IMR-90 (cell line): ENCODE results near the gene GLB1L. TPM values are rescaled to one million over a fixed set of nuclear protein-coding genes. Genes with fewer than 3 reads are reported as not detected.

Experiments used
- ATAC-seq: fragments of 200-7000 bp; cut with Tn5 transposase; 2 replicates; pipeline ENCODE4 v1.9.1; 2020; ENCODE audit warnings: low read depth, mild to moderate bottlenecking, moderate library complexity
- BruUV-seq: library from RNA; stranded (reverse); fragments of 400-500 nt; replicated peaks from 2 replicates; lab custom pipeline; 2021; lab: Mats Ljungman, UMichigan
- CTCF ChIA-PET: fragments of 300-600 bp; formaldehyde crosslinking; extraction: SDS; loops from one replicate; lab custom pipeline; 2021; ENCODE audit warnings: antibody characterized with exemption; lab: Yijun Ruan, JAX
- POLR2A ChIA-PET: fragments of 300-600 bp; sonication (Branson Sonifier 250); formaldehyde crosslinking; loops from one replicate; lab custom pipeline; 2022; ENCODE audit warnings: antibody characterized with exemption; ENCODE audit not compliant: unreplicated experiment; lab: Charles Lee
- DNase-seq: peaks from one replicate; pipeline ENCODE4 v3.0.0; 2013
- H2AFZ ChIP-seq: replicated peaks from 2 replicates; pipeline ENCODE3; 2013; ENCODE audit warnings: low read length, mild to moderate bottlenecking; ENCODE audit not compliant: poor library complexity
- H2AK5ac ChIP-seq: 2 replicates; pipeline ENCODE4 v1.6.1; 2013; ENCODE audit warnings: low read depth, low read length, inconsistent platforms
- H2AK9ac ChIP-seq: replicated peaks from 2 replicates; pipeline ENCODE3; 2013; ENCODE audit warnings: mild to moderate bottlenecking, low read depth, low read length, moderate library complexity; ENCODE audit not compliant: poor library complexity
- H2BK120ac ChIP-seq: 2 replicates; pipeline ENCODE4 v1.6.1; 2013; ENCODE audit warnings: low read depth, low read length, inconsistent platforms
- H2BK15ac ChIP-seq: 3 replicates; pipeline ENCODE4 v1.6.1; 2013; ENCODE audit warnings: low read depth, low read length, inconsistent platforms
- H2BK20ac ChIP-seq: 2 replicates; pipeline ENCODE4 v1.6.1; 2013; ENCODE audit warnings: low read depth, mild to moderate bottlenecking, inconsistent platforms, low read length, moderate library complexity
- H2BK5ac ChIP-seq: 2 replicates; pipeline ENCODE4 v1.6.1; 2013; ENCODE audit warnings: mild to moderate bottlenecking, low read depth, low read length, inconsistent platforms; ENCODE audit not compliant: poor library complexity, severe bottlenecking
- H3K14ac ChIP-seq: replicated peaks from 2 replicates; pipeline ENCODE4 v1.6.1; 2013; ENCODE audit warnings: low read depth, low read length, inconsistent platforms
- H3K18ac ChIP-seq: 2 replicates; pipeline ENCODE4 v1.6.1; 2013; ENCODE audit warnings: low read depth, low read length, control low read depth
- H3K23ac ChIP-seq: 2 replicates; pipeline ENCODE4 v1.6.1; 2013; ENCODE audit warnings: low read depth, low read length, inconsistent platforms
- H3K27ac ChIP-seq: 2 replicates; pipeline ENCODE4 v1.5.1; 2013; ENCODE audit warnings: mild to moderate bottlenecking, control low read depth, low read length; ENCODE audit not compliant: insufficient read depth
- H3K27me3 ChIP-seq: 2 replicates; pipeline ENCODE4 v1.6.1; 2013; ENCODE audit warnings: low read length; ENCODE audit not compliant: control insufficient read depth, insufficient read depth
- H3K36me3 ChIP-seq: 2 replicates; pipeline ENCODE4 v1.6.1; 2013; ENCODE audit warnings: low read length, mixed read lengths; ENCODE audit not compliant: control insufficient read depth, insufficient read depth
- H3K4ac ChIP-seq: 2 replicates; pipeline ENCODE4 v1.6.1; 2013; ENCODE audit warnings: low read depth, low read length, inconsistent platforms
- H3K4me1 ChIP-seq: 2 replicates; pipeline ENCODE4 v1.6.1; 2013; ENCODE audit warnings: low read length, mixed read lengths; ENCODE audit not compliant: control insufficient read depth, insufficient read depth
- H3K4me2 ChIP-seq: 2 replicates; pipeline ENCODE4 v1.6.1; 2013; ENCODE audit warnings: low read depth, mild to moderate bottlenecking, control low read depth, low read length, moderate library complexity
- H3K4me3 ChIP-seq: 2 replicates; pipeline ENCODE4 v1.5.1; 2013; ENCODE audit warnings: low read depth, mild to moderate bottlenecking, control low read depth, low read length, moderate library complexity; ENCODE audit not compliant: insufficient read depth
- H3K56ac ChIP-seq: 2 replicates; pipeline ENCODE4 v1.6.1; 2013; ENCODE audit warnings: low read length, inconsistent platforms; ENCODE audit not compliant: insufficient read depth; ENCODE audit errors: extremely low read depth
- H3K79me1 ChIP-seq, 2 experiments: 2 replicates each; pipeline ENCODE4 v1.6.1; 2013; ENCODE audit warnings: low read length in 2 of 2, inconsistent platforms in 1 of 2, low read depth in 1 of 2
- H3K9ac ChIP-seq: 2 replicates; pipeline ENCODE4 v1.6.1; 2013; ENCODE audit warnings: low read depth, low read length, control low read depth
- H3K9me1 ChIP-seq: 2 replicates; pipeline ENCODE4 v1.6.1; 2013; ENCODE audit warnings: low read length, inconsistent platforms; ENCODE audit not compliant: insufficient read depth
- H3K9me3 ChIP-seq: 2 replicates; pipeline ENCODE4 v1.6.1; 2013; ENCODE audit warnings: low read length; ENCODE audit not compliant: control insufficient read depth, insufficient read depth
- H4K20me1 ChIP-seq: 2 replicates; pipeline ENCODE4 v1.6.1; 2013; ENCODE audit warnings: low read length, inconsistent platforms; ENCODE audit not compliant: insufficient read depth
- H4K5ac ChIP-seq: 2 replicates; pipeline ENCODE4 v1.6.1; 2013; ENCODE audit warnings: mild to moderate bottlenecking, low read depth, low read length, control low read depth
- H4K8ac ChIP-seq, 2 experiments: 2 replicates each; pipeline ENCODE4 v1.6.1; 2013; ENCODE audit warnings: low read depth in 2 of 2, low read length in 2 of 2, control low read depth in 1 of 2, inconsistent platforms in 1 of 2
- H4K91ac ChIP-seq: 2 replicates; pipeline ENCODE4 v1.6.1; 2013; ENCODE audit warnings: low read depth, low read length, inconsistent platforms; ENCODE audit not compliant: insufficient read depth
- BHLHE40 ChIP-seq: fragments of 150-350 bp; IDR thresholded peaks from 2 replicates; pipeline ENCODE4 v1.6.1; 2016; ENCODE audit warnings: mild to moderate bottlenecking, low read depth, low read length
- CEBPB ChIP-seq: IDR thresholded peaks from 2 replicates; pipeline ENCODE4 v1.6.1; 2012; ENCODE audit warnings: low read depth, low read length, improper control_type of control experiment
- CHD1 ChIP-seq: IDR thresholded peaks from 2 replicates; pipeline ENCODE4 v1.6.1; 2012; ENCODE audit warnings: low read depth, low read length, improper control_type of control experiment
- ELK1 ChIP-seq: fragments of 150-350 bp; IDR thresholded peaks from 2 replicates; pipeline ENCODE4 v1.6.1; 2016; ENCODE audit warnings: low read depth, mild to moderate bottlenecking, low read length, moderate library complexity, borderline replicate concordance
- FOS ChIP-seq: fragments of 150-350 bp; IDR thresholded peaks from 2 replicates; pipeline ENCODE4 v1.6.1; 2016; ENCODE audit warnings: low read depth, low read length
- MAZ ChIP-seq: IDR thresholded peaks from 2 replicates; pipeline ENCODE4 v1.6.1; 2012; ENCODE audit warnings: low read depth, mild to moderate bottlenecking, low read length, improper control_type of control experiment, moderate library complexity, borderline replicate concordance
- MXI1 ChIP-seq: IDR thresholded peaks from 2 replicates; pipeline ENCODE4 v1.6.1; 2012; ENCODE audit warnings: low read depth, mild to moderate bottlenecking, low read length, moderate library complexity, borderline replicate concordance
- POLR2A ChIP-seq: IDR thresholded peaks from 2 replicates; pipeline ENCODE4 v1.6.1; 2012; ENCODE audit warnings: mild to moderate bottlenecking, low read depth, low read length
- RAD21 ChIP-seq: IDR thresholded peaks from 2 replicates; pipeline ENCODE4 v1.6.1; 2012; ENCODE audit warnings: low read length, improper control_type of control experiment
- RCOR1 ChIP-seq: IDR thresholded peaks from 2 replicates; pipeline ENCODE4 v1.6.1; 2012; ENCODE audit warnings: mild to moderate bottlenecking, low read length, improper control_type of control experiment; ENCODE audit not compliant: insufficient replicate concordance
- RFX5 ChIP-seq: IDR thresholded peaks from 2 replicates; pipeline ENCODE4 v1.8.0; 2012; ENCODE audit warnings: low read depth, mild to moderate bottlenecking, low read length, moderate library complexity
- WGBS, 2 experiments: methylation state at CpG; one replicate each; pipeline versions ENCODE4 v1.1.5 to v1.1.7; 2013; ENCODE audit warnings: missing lambda C conversion rate in 2 of 2; ENCODE audit not compliant: insufficient read length in 1 of 2; ENCODE audit errors: extremely low coverage in 2 of 2; 5-methylcytosine and 5-hydroxymethylcytosine counted together
- dilution Hi-C: fragments of 300-500 bp; cut with HindIII; formaldehyde crosslinking; loops from one replicate; pipeline ENCODE4 v1.14.3; 2018; ENCODE audit warnings: low sequenced_read_pairs; ENCODE audit not compliant: unreplicated experiment
- in situ Hi-C: fragments of 300-500 bp; cut with MboI; formaldehyde crosslinking; loops from 3 replicates; pipeline ENCODE4 v1.14.3; 2019; ENCODE audit warnings: low sequenced_read_pairs, inconsistent platforms, mixed read lengths
- intact Hi-C: fragments of 100-400 bp; cut with micrococcal nuclease; formaldehyde crosslinking; loops from 2 replicates; pipeline ENCODE4 v1.10.0; 2022
- polyA plus RNA-seq, 3 experiments: library from polyadenylated mRNA; depleted of rRNA; stranded (reverse); fragments of >200 nt; gene quantifications; 2 replicates each; pipeline ENCODE4 v1.2.3, GENCODE V29; 2012; ENCODE audit warnings: low replicate concordance in 1 of 3
- total RNA-seq: library from RNA; depleted of rRNA; stranded (reverse); fragments of >200 nt; gene quantifications from 2 replicates; pipeline ENCODE4 v1.2.3, GENCODE V29; 2012

The GLB1L gene
- total and polyA plus RNA-seq, 2 of the 4 experiments (the other 2 are of a cell fraction), result 4.1 to 6.2 TPM

- no peak overlapping the region for H2BK120ac ChIP-seq
- no peak overlapping the region for H2BK20ac ChIP-seq
- H3K4me2 ChIP-seq, result no peak overlapping the region
- no peaks in the 10 kb centered on the region for H3K79me1 ChIP-seq
- peaks cover 10% of the 10 kb centered on the region for H3K4me1 ChIP-seq
- H2BK15ac ChIP-seq, result no peak overlapping the region
- no peak overlapping the region for H2BK5ac ChIP-seq
- CTCF ChIA-PET, result interaction anchor here (1.5 kb wide), 1 partner anchor 9 kb away, joined by 3 read pairs; the partner anchor contains the start of gene DNAJB2
- POLR2A ChIA-PET, result no interaction called here
- WGBS, 2 experiments, result 33% methylated on average over 2 of the region's 8 CpGs; no CpG with 5 or more reads in 1 of the 2 experiments
- H3K56ac ChIP-seq, result no peak overlapping the region
- ATAC-seq (no peak; the same call in 1 of the 2 replicates), DNase-seq (no peak)
- dilution Hi-C loops (no loop called here), intact Hi-C loops (no loop called here), in situ Hi-C loops (no loop called here)
- H4K91ac ChIP-seq, result no peak overlapping the region
- no peaks in the 10 kb centered on the region for H3K9me3 ChIP-seq
- H3K27ac ChIP-seq, result no peak overlapping the region
- H2AK9ac ChIP-seq, result no peak overlapping the region
- no peak overlapping the region for H2AK5ac ChIP-seq
- H3K4ac ChIP-seq, result no peak overlapping the region
- peaks cover 27% of the 10 kb centered on the region for H3K27me3 ChIP-seq
- no TSS peak for BruUV-seq
- H4K5ac ChIP-seq, result no peak overlapping the region
- no peak overlapping the region for H4K8ac ChIP-seq
- no peak overlapping the region for H3K9ac ChIP-seq
- peaks cover 9% of the 10 kb centered on the region for H3K9me1 ChIP-seq
- H3K36me3 ChIP-seq, result no peaks in the 10 kb centered on the region
- no peak overlapping the region for H3K4me3 ChIP-seq
- no peak overlapping the region for H3K18ac ChIP-seq
- no peak overlapping the region for H3K23ac ChIP-seq
- H2AFZ ChIP-seq, result no peak overlapping the region
- no peaks in the 10 kb centered on the region for H4K20me1 ChIP-seq
- no peak overlapping the region for H3K14ac ChIP-seq
- TF ChIP-seq RFX5 (no peak), BHLHE40 (no peak), MXI1 (no peak), ELK1 (no peak), RCOR1 (no peak), POLR2A (no peak), CHD1 (no peak), CEBPB (no peak), MAZ (no peak), RAD21 (no peak), FOS (no peak)
Observed at GRCh38 chr2:219269362-219270054, 24.3 kb upstream of the GLB1L start.
